ENCODE results near the gene DDX4.
"Not testable (repeated sequence)": the region's sequence is repeated elsewhere in the genome, so short reads cannot be mapped to it uniquely, and the experiment has no call there.

DDX4 gene

DNA sequence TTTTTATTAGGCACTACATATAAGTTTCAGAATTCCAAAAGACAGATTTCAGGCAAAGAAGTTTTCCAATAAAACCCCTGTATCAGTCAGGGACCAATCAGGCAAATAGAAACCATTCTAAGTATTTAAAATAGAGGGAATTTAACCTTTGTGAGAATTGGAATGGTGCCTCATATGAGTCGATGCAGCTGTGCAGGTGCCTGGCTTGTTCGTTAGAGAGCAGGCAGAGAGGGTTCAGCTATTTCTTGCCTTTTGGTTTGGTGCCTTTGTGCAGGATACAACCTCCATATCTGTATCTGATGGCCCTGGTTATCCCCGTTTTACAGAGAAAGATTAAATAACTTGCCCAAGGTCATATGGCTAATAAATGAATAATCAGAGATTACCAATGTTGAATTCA, 6.0 kb upstream of the DDX4 start:
- no peak for DNase-seq

DNA sequence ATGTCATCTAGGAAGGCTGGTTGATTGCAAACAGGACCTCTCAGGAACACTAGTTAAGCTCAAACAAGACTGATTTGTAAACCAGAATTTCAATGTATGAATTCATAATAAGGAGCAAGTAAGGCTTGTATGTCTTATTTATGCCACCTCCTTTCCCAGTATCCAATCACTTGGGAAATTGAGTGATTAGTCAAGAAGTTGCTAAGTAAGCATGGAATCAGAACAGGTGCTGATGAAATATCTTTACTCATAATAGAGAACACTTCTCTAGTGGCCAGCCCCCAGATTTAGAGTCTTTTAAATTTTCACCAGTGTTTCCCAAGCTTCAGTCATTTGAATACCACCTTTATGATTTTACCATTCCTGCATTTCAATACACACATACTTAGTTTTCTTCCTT, 5.3 kb upstream of the DDX4 start:
- DNase-seq, result no peak

- DNase-seq, result no peak
Observed at GRCh38 chr5:55734658-55735057, 3.2 kb upstream of the DDX4 start.

- no peak for DNase-seq
Observed at GRCh38 chr5:55742778-55743177, 4.9 kb downstream of the DDX4 start.

DNA sequence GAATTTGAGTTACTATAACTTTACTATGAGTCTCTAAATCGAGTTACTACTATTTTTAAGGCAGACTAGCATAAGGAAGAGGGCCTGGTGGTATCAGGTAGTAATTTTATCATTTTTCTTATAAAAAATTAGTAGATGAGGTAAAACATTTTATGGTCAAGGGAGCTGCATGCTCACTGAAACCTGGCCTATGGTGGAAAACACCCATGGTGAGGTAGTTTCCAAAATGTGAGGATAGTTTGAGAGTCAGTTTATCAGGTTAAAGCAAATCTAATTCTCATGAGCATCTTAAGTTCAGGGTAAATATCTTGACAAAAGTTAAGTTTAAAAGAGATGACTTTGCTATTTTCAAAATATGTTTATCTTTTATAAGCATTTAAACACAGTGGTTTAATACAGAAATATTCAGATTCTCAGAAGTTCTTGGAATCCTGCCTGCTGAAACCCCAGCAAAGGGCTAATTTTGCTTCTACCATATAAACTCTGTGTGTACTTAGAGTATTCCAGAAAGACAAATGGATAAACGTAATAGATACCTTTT, 10.0 kb downstream of the DDX4 start:
- DNase-seq, result no peak

GRCh38 chr5:55749387-55749786, 11.5 kb downstream of the DDX4 start:
- DNase-seq, result no peak

DNA sequence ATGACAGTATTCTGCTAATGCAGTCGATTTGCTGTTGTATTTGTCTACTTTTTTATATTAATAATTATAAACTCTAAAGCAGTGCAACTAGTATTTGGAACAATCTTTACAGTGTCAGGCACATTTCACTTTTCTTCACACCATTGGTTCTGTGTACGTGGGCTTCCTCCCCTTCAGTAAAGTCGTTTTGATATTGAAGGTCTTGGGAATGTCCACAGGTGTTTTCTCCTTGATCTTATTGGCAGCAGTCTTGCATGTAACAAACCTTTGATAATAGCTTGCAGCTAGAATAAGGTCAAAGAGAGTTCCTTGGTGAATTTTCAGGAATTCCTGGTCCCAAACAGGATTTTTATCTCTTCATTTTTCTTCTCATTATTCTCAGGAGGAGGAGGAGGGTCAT, 12.2 kb downstream of the DDX4 start:
- DNase-seq, result no peak

DNA sequence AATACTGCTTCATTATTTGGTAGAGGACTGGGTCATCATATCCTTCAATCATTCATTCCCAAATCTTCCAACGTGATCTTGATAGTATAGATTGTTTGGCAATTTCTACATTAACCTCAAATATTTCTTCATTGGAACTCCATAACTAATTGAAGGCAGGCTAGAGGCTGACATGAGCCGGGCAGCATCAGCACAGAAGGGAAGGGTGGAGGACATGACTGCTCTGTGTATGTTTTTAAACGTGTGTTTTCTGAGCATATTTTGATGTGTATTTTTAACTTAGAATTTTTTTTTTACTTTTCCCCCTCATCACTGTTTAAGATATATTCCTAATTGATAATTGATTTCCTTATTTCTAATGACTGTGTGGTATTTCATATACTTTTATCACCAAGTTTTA, 12.6 kb downstream of the DDX4 start:
- no peak for DNase-seq

GRCh38 chr5:55758231-55758630, 20.4 kb downstream of the DDX4 start:
- DNase-seq, result no peak

DNA sequence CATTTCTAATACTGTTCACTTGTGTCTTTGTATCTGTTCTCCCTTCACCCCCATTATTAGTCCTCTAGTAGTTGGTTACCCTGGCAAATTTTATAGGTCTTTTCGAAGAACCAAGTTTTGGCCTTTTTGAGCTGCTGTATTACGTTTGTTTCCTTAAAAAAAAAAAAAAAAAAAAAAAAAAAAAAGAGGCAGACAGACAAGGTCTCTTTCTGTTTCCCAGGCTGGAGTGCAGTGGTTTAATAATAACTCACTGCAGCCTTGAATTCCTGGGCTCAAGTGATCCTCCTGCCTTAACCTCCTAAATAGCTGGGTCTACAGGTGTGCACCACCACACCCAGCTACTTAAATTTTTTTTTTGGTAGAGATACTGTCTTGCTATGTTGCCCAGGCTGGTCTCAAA, 20.9 kb downstream of the DDX4 start:
- no peak for DNase-seq

DNA sequence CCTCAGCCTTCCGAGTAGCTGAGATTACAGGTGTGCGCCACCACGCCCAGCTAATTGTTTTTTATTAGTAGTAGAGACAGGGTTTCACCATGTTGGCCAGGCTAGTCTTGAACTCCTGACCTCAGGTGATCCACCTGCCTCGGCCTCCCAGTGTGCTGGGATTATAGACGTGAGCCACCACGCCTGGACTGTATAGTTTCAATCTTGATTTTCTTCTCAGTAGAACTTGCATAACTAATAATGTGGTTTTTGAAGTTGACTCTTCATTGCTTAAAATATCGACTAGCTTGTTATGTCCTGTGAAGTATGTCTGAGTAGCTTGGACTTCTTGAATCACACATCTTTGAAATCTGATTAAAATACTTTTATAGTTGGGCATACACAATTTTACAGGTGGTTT, 23.9 kb downstream of the DDX4 start:
- DNase-seq, result not testable (repeated sequence)

GRCh38 chr5:55763746-55764420, 26.0 kb downstream of the DDX4 start:
- no peak for DNase-seq

DNA sequence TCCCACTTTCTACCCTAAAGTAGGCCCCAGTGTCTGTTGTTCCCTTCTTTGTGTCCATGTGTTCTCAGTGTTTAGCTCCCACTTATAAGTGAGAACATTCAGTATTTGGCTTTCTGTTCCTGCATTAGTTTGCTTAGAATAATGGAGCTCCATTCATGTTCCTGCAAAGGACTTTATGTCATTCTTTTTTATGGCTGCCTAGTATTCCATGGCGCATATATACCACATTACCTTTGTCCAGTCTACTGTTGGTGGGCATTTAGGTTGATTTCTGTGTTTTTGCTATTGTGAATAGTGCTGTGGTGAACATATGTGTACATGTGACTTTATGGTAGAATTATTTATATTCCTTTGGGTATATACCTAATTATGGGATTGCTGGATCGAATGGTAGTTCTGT, 30.4 kb downstream of the DDX4 start:
- no peak for DNase-seq

GRCh38 chr5:55771175-55771655, 33.4 kb downstream of the DDX4 start:
- DNase-seq, result no peak

GRCh38 chr5:55773057-55773456, 35.2 kb downstream of the DDX4 start:
- DNase-seq, result no peak

DNA sequence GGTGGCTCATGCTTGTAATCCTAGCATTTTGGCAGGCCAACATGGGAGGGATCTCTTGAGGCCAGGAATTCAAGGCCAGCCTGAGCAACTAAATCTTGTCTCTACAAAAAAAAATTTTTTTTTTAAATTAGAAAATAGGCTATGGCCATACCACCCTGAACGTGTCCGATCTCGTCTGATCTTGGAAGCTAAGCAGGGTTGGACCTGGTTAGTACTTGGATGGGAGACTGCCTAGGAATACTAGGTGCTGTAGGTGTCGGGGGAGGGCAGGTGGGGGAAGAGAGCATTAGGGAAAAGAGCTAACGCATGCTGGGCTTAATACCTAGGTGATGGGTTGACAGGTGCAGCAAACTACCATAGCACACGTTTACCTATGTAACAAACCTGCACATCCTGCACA, 39.5 kb downstream of the DDX4 start:
- DNase-seq, result no peak

- no peak for DNase-seq
Observed at GRCh38 chr5:55800924-55801323, 63.1 kb downstream of the DDX4 start.

DNA sequence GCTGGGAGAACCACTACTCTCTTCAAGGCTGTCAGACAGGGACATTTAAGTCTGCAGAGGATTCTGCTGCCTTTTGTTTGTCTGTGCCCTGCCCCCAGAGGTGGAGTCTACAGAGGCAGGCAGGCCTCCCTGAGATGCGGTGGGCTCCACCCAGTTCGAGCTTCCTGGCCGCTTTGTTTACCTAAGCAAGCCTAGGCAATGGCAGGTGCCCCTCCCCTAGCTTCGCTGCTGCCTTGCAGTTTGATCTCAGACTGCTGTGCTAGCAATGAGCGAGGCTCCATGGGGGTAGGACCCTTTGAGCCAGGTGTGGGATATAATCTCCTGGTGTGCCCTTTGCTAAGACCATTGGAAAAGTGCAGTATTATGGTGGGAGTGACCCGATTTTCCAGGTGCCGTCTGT, 71.0 kb downstream of the DDX4 start:
- not testable (repeated sequence) for DNase-seq

GRCh38 chr5:55815939-55816338, 78.1 kb downstream of the DDX4 start:
- not testable (repeated sequence) for DNase-seq

DNA sequence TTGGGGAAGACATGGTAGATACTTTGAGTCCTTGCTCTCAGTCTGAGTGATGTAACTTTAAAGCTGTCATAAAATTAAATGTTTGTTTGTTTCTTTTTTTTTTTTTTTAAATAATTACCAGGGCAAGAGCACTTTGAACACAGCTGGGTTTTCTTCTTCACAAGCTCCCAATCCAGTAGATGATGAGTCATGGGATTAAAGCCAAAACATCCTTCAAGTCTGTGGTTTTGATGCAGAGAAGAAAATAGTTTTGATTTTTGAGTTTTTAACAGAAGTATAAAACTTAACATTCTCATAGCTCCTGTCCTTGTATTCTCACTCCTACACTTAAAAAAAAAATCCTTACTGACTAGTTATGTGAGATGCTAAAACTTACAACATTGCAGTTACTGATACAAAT, 78.5 kb downstream of the DDX4 start:
- no peak for DNase-seq

GRCh38 chr5:55817030-55817429, 79.2 kb downstream of the DDX4 start:
- no peak for DNase-seq

- no peak for DNase-seq
Observed at GRCh38 chr5:55820488-55820887, 82.6 kb downstream of the DDX4 start.

DNA sequence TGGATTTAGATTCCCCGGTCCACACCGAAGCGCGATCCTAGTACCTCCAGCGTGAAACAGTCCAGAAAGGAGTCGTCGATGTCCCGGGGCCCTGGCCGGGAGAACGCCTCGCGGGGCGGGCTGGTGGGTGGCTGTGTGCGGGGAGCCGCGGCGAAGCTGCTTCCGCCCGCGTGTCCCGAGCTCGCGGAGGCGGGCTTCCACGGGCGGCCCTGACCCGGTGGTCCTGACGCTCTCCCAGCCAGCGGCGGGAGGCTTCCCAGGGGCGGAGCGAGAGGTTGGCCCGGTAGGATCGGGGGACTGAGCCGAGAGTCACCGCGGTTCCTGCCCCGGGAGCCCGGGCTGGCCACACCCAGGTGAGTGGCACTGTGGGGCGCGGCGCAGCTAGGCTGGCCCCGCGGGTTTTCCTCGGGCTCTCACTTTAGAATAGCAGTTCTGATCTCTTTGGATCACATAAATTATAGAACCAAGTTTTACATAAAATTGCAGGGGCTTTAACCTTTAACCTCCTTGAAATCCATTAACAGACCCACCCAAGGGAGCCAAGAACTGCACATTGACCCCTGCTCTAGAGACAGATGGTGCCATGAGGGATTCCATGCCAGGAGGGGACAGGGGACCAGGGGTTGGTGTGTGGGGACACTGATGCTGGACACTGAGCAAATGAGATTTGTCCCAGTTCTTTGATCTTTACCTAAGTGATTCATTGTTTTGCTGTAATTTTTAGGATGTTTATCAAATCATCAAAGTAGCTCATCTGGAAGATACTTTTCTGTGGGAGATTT, 84.1 kb downstream of the DDX4 start:
- no peak for DNase-seq

DNA sequence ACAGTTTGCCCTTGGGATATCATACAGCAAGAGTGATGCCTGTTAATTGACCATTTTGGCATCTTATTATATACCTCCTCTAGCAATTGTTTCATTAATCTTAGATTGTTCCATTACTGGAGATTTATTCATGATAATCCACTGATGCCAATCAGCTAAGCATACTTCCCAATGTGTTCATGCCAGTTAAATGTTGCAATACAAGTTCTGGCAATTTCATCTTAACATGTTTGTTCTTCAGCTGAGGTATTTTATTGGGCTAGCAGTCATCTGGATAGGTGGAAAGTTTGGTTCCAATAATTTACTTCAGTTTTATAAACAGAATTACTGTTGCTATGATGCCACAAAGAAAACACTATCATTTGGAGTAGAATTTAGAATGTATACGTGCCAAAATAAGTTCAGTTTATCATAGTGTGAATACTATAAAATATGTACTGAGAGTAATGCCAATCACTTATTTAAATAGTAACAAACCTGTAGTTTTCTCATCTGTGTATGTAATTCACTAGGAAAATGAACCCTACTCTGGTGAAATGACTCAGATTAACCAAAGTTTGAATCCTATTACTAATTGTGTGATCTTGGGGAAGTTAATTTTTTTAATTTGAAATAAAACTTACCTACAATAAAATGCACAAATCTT, 85.4 kb downstream of the DDX4 start:
- no peak for DNase-seq

All from T-helper 9 cell (primary cell).